ENCODE results near the gene TNS3. TPM values are rescaled to one million over a fixed set of nuclear protein-coding genes. Genes with fewer than 3 reads are reported as not detected.

The TNS3 gene
- polyA plus RNA-seq, 3 donors = 5.2 to 30.3 (median 7.9) TPM

- H3K36me3 Mint-ChIP-seq = peaks cover 62 to 78% of the 10 kb centered on the region in 2 donors
- no peak for DNase-seq
- H3K9me3 Mint-ChIP-seq = no peaks in the 10 kb centered on the region
- H3K27ac Mint-ChIP-seq = peak overlapping the region in 2 of 7 donors; percentile 22 to 63
- H3K36me3 ChIP-seq (replicated peaks in 1 of 2; ENCODE audit: control insufficient read depth in 1 of 2, insufficient read depth in 2 of 2, low read length in 2 of 2) = peaks cover 49 to 97% of the 10 kb centered on the region in 2 donors
- H3K27me3 ChIP-seq (ENCODE audit: control insufficient read depth in 2 of 2, insufficient read depth in 2 of 2, low read length in 2 of 2) = no peaks in the 10 kb centered on the region
- peaks cover 0 to 3% (median 0%) of the 10 kb centered on the region in 3 donors for H3K27me3 Mint-ChIP-seq (ENCODE audit: low read depth in 3 of 3)
- peak overlapping the region in 1 of 2 donors; percentile 7 for H3K27ac ChIP-seq (ENCODE audit: low read depth in 1 of 2, low read length in 2 of 2)
- 100% methylated on average over 1 of the region's 4 CpGs for WGBS (ENCODE audit: insufficient coverage)
- H3K9ac ChIP-seq (ENCODE audit: insufficient read depth, low read length, poor library complexity, severe bottlenecking) = no peak overlapping the region
- no peaks in the 10 kb centered on the region for H3K9me3 ChIP-seq (replicated peaks in 1 of 2; ENCODE audit: control insufficient read depth in 1 of 2, insufficient read depth in 1 of 2, low read length in 2 of 2)
- H3K4me2 ChIP-seq (replicated peaks; ENCODE audit: extremely low read depth, low read length, poor library complexity, severe bottlenecking) = no peak overlapping the region
- H3K4me1 Mint-ChIP-seq = peaks cover 2% of the 10 kb centered on the region
- H3K4me3 ChIP-seq (replicated peaks in 1 of 3; ENCODE audit: low read depth in 2 of 3, low read length in 3 of 3) = no peak overlapping the region
- intact Hi-C loops (cut with micrococcal nuclease) = no loop called here
- H3K4me1 ChIP-seq (ENCODE audit: control insufficient read depth in 1 of 2, insufficient read depth in 2 of 2, low read length in 2 of 2) = no peaks in the 10 kb centered on the region
- H2AFZ ChIP-seq (ENCODE audit: insufficient read depth, low read depth, low read length, poor library complexity, severe bottlenecking) = no peak overlapping the region
- H3K4me3 Mint-ChIP-seq = no peak overlapping the region
- no peaks in the 10 kb centered on the region for H3K79me2 ChIP-seq (ENCODE audit: insufficient read depth, low read length)
- no peak for TF ChIP-seq CTCF (IDR thresholded peaks at IDR 0.05)
- peaks cover 90% of the 10 kb centered on the region for H4K20me1 ChIP-seq (ENCODE audit: insufficient read depth, low read length)
Observed at GRCh38 chr7:47377741-47378140, 204.2 kb downstream of the TNS3 start.

DNA sequence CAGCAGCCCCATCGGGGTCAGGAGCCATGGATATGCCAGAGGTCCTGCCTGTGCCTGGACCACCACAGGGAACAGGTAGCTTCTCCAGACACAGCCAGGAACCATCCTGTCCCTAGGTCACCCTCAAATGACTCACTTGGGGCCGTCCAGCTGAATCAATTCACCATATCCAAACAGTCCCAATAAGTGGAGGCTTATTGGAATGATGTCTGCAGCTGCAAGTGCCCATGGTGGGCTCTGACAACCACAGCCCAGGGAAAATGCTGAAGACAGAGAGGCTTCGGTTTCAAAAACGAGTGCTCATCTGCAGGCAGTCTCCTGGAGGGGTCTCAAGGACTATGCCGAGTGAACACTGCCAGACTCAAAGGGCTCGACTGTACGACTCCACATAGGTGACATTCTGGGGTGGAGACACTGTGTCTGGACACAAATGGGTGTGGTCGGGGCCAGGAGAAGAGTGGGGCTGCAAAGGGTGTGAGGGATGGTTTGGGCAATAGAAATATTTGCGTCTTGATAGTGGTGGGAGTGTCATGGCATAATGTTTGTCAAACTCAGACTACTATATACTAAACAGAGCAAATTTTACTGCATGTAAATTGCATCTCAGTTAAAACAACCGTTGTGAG is 204.8 kb downstream of the TNS3 start:
- peaks cover 59 to 76% of the 10 kb centered on the region in 2 donors for H3K36me3 Mint-ChIP-seq
- Histone ChIP-seq H3K4me1 (ENCODE audit: control insufficient read depth in 1 of 2, insufficient read depth in 2 of 2, low read length in 2 of 2) (no peaks in the 10 kb centered on the region), H3K27me3 (ENCODE audit: control insufficient read depth in 2 of 2, insufficient read depth in 2 of 2, low read length in 2 of 2) (no peaks in the 10 kb centered on the region), H3K4me3 (replicated peaks in 1 of 3; ENCODE audit: low read depth in 2 of 3, low read length in 3 of 3) (no peak overlapping the region), H3K79me2 (ENCODE audit: insufficient read depth, low read length) (no peaks in the 10 kb centered on the region), H3K9me3 (replicated peaks in 1 of 2; ENCODE audit: control insufficient read depth in 1 of 2, insufficient read depth in 1 of 2, low read length in 2 of 2) (no peaks in the 10 kb centered on the region), H3K36me3 (replicated peaks in 1 of 2; ENCODE audit: control insufficient read depth in 1 of 2, insufficient read depth in 2 of 2, low read length in 2 of 2) (peaks cover 49 to 96% of the 10 kb centered on the region in 2 donors), H3K4me2 (replicated peaks; ENCODE audit: extremely low read depth, low read length, poor library complexity, severe bottlenecking) (no peak overlapping the region), H4K20me1 (ENCODE audit: insufficient read depth, low read length) (peaks cover 90% of the 10 kb centered on the region), H3K9ac (ENCODE audit: insufficient read depth, low read length, poor library complexity, severe bottlenecking) (no peak overlapping the region), H2AFZ (ENCODE audit: insufficient read depth, low read depth, low read length, poor library complexity, severe bottlenecking) (no peak overlapping the region), H3K27ac (ENCODE audit: low read depth in 1 of 2, low read length in 2 of 2) (no peak overlapping the region)
- peaks cover 2% of the 10 kb centered on the region for H3K4me1 Mint-ChIP-seq
- no peak for DNase-seq
- no peaks in the 10 kb centered on the region for H3K9me3 Mint-ChIP-seq
- H3K27ac Mint-ChIP-seq = peak overlapping the region in 1 of 7 donors; percentile 12
- peaks cover 0 to 2% (median 0%) of the 10 kb centered on the region in 3 donors for H3K27me3 Mint-ChIP-seq (ENCODE audit: low read depth in 3 of 3)
- 97% methylated on average over 7 of the region's 10 CpGs for WGBS (ENCODE audit: insufficient coverage)
- no peak overlapping the region for H3K4me3 Mint-ChIP-seq
- no peak for TF ChIP-seq CTCF (IDR thresholded peaks at IDR 0.05)
- intact Hi-C loops (cut with micrococcal nuclease) = no loop called here

Measured in CD14-positive monocyte (primary cell).